H1 (cell line): ENCODE measurements around the gene SYTL2. TPM values are rescaled to one million over a fixed set of nuclear protein-coding genes. Genes with fewer than 3 reads are reported as not detected.

ENCODE experiments used
- ATF2 ChIP-seq: IDR thresholded peaks from 2 replicates; pipeline ENCODE4 v1.6.1; 2012; ENCODE audit warnings: low read length, inconsistent platforms
- CHD7 ChIP-seq: fragments of 300-600 bp; sonication (generic); IDR thresholded peaks from 2 replicates; pipeline ENCODE4 v1.7.1; 2012; ENCODE audit warnings: low read length, moderate library complexity, mild to moderate bottlenecking, inconsistent platforms; ENCODE audit not compliant: insufficient replicate concordance
- CREB1 ChIP-seq: IDR thresholded peaks from 2 replicates; pipeline ENCODE4 v1.6.1; 2012; ENCODE audit warnings: inconsistent platforms
- GABPA ChIP-seq: IDR thresholded peaks from 2 replicates; pipeline ENCODE4 v1.6.1; 2011; ENCODE audit warnings: mild to moderate bottlenecking, low read length, moderate library complexity, borderline replicate concordance; ENCODE audit not compliant: insufficient read depth
- RBBP5 ChIP-seq: IDR thresholded peaks from 2 replicates; pipeline ENCODE4 v1.7.1; 2012; ENCODE audit warnings: low read depth, mild to moderate bottlenecking, inconsistent platforms, low read length, moderate library complexity, borderline replicate concordance
- RFX5 ChIP-seq: IDR thresholded peaks from 2 replicates; pipeline ENCODE4 v1.6.1; 2011; ENCODE audit warnings: low read depth, low read length, improper control_type of control experiment, borderline replicate concordance
- SIRT6 ChIP-seq: IDR thresholded peaks from one replicate; pipeline ENCODE4 v1.7.1; 2012; ENCODE audit warnings: low read length, inconsistent platforms
- SP2 ChIP-seq: IDR thresholded peaks from 2 replicates; pipeline ENCODE4 v1.6.1; 2012; ENCODE audit warnings: mild to moderate bottlenecking, low read length, inconsistent platforms
- TAF1 ChIP-seq: IDR thresholded peaks from 2 replicates; pipeline ENCODE4 v1.6.1; 2011; ENCODE audit warnings: mild to moderate bottlenecking, low read depth, low read length
- USF2 ChIP-seq: IDR thresholded peaks from 2 replicates; pipeline ENCODE4 v1.6.1; 2011; ENCODE audit warnings: low read length, improper control_type of control experiment
- polyA plus RNA-seq, 7 experiments: library from polyadenylated mRNA; depleted of rRNA in 3 of 7; stranded (reverse) in 5 of 7; unstranded in 2 of 7; fragments of >200 nt in 5 of 7; fragments of 200-250 nt in 2 of 7; gene quantifications; 1 replicate in 5 of 7; 2 replicates in 1 of 7; 4 replicates in 1 of 7; pipeline versions ENCODE4 v1.2.1 to v1.2.3, GENCODE V29; 2011 to 2013; ENCODE audit warnings: missing spikeins in 2 of 7, mixed read lengths in 2 of 7
- total RNA-seq: library from RNA; stranded (reverse); fragmentation: NEBNext Ultra II Directional; extraction: Animal tissue kit (Norgen Biotek cat#: 25700); gene quantifications from 2 replicates; pipeline ENCODE4 v1.2.1, GENCODE V29; 2021

SYTL2 gene
- total and polyA plus RNA-seq, 2 of the 8 experiments (the other 6 are each of a cell fraction or from before 2014, with no cell fraction given) = 1.3 to 9.1 TPM

GRCh38 chr11:85750646-85751045 is 60.3 kb downstream of the SYTL2 start (continued):
- TF ChIP-seq CHD7 = no peak
- TF ChIP-seq RFX5 = no peak
- TF ChIP-seq USF2 = no peak
- TF ChIP-seq RBBP5 = no peak
- TF ChIP-seq SIRT6 = no peak
- TF ChIP-seq SP2 = no peak
- no peak for TF ChIP-seq TAF1
- no peak for TF ChIP-seq CREB1
- TF ChIP-seq ATF2 = no peak
- no peak for TF ChIP-seq GABPA
